ENCODE measurements around the gene RNF19B. TPM values are rescaled to one million over a fixed set of nuclear protein-coding genes. Genes with fewer than 3 reads are reported as not detected.

Gene RNF19B
- total RNA-seq, 2 donors from 2014 or later, result 7.5 to 19.8 TPM

DNA sequence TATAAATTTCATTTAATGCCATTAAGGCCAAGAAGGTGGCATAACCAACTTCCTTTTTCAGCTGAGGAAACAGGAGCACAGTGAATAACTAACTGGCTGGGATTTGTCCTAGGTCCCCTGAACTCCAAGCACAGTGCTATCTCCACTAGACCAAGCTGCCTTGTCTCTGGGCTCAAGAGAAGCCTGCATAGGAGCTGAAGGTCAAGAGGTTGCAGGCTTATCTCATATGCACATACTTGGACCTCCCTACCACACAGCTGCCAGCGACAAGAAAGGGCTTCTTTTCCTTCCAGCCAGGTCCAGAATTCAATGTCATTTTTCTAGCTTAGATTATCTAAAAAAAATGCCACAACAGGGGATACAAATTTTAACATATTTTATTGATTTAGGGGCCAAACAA is 45.0 kb upstream of the RNF19B start:
- TF ChIP-seq POLR2A (IDR thresholded peaks at IDR 0.05) (no peak), CTCF (IDR thresholded peaks at IDR 0.05) (no peak)
- peaks cover 78% of the 10 kb centered on the region for H3K4me1 ChIP-seq
- H3K27me3 ChIP-seq, result no peaks in the 10 kb centered on the region
- peak overlapping the region in 3 of 4 donors; percentile 25 to 51 (median 48) for H3K27ac ChIP-seq
- DNase-seq, result no peak
- H3K9me3 ChIP-seq, result no peaks in the 10 kb centered on the region
- H3K4me3 ChIP-seq, result no peak overlapping the region
- no peak for ATAC-seq
- peaks cover 0 to 12% of the 10 kb centered on the region in 2 donors for H3K36me3 ChIP-seq (replicated peaks in 1 of 2; ENCODE audit: insufficient read depth in 1 of 2, low read depth in 2 of 2)
- intact Hi-C loops (cut with DNase I), result no loop called here
- 0% methylated on average over 1 of the region's 1 CpG for WGBS, 2 donors

DNA sequence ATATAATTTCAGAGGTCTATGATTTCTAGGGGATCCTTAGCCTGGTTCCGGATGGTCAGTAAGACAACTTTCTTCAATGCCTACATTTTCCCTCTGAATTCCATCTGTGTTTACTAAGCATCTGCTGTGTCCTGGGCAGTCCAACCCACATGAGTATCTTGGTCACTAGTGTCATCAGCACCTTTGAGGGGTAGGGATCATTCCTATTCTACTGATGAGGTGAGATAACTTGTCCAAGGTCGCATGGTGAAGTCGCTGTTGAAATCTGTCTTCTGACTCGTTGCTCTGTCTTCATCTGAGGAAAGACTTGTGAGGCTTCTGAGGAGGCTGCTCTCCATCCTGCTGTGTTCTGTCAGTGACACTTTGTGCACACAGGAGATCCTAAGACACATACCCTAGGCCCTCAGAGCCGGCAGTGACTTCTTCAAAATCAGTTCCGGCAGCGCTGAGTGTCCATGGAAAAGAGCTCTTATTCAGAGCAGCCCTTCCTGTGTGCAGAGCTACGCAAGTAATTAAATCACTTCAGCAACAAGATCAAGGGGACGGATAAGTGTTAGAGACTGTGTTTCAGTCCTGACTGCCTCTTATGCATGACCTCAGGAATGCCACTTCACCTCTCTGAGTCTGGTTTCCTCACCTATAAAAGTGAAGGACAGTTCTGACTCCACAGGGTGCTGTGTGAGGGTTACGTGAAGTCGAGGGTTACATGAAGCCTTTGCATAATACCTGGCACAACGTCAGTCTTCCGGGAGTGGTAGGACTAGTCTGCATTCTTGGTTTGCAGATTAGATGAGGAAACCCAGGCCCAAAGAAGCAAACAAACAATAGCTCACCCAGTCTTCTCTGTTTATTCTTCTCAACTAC is 43.7 kb upstream of the RNF19B start:
- H3K27me3 ChIP-seq, result no peaks in the 10 kb centered on the region
- intact Hi-C loops (cut with DNase I), result no loop called here
- ATAC-seq (peak; percentile 74), DNase-seq (peak; percentile 62 to 87 (median 77))
- TF ChIP-seq CTCF (IDR thresholded peaks at IDR 0.05) (no peak), POLR2A (IDR thresholded peaks at IDR 0.05) (peak in 1 of 3 donors; percentile 10)
- peaks cover 0 to 3% of the 10 kb centered on the region in 2 donors for H3K36me3 ChIP-seq (replicated peaks in 1 of 2; ENCODE audit: insufficient read depth in 1 of 2, low read depth in 2 of 2)
- H3K27ac ChIP-seq, result peak overlapping the region; percentile 6 to 51 (median 44)
- H3K4me1 ChIP-seq, result peaks cover 78% of the 10 kb centered on the region
- WGBS, 2 donors, result 55 to 66% methylated on average over 10 to 13 of the region's 13 CpGs
- H3K4me3 ChIP-seq, result no peak overlapping the region
- H3K9me3 ChIP-seq, result no peaks in the 10 kb centered on the region

DNA sequence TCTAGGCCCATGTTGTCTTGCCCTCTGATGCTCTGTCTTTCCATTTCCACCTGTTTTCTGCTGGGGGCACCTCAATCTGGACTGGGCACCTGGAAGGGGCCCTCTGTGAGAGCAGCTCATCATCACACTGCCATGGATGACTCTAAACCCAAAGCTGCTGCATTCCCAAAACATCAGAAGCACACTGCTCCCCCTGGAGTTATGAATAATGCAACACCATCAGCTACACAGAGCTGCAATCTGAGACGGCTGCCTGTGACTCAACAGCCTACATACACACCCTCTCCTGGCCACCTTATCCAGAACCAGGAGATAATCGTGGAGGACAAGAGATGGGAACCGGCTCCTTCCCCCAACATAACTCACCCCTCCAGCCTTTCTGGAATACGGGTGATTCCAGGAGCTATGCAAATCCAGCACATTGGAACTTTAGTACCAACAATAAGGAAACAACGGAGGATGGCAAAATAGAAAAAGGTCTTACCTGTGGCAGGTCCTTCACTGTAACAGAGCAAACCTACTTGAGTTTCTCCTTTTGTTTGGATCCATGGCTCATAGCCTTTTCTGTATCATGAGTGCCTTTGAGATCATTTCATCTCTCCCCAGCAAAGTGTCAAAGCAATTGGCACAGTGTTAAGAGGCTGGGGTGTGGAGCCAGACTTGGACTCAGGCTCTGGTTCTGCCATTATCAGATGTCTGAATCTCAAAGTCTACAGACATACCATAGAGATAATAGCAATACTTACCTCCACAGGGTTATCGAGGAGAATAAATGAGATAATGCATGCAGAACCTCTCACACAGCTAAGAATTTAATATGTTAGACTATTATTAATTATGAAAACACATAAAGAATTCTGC is 42.8 kb upstream of the RNF19B start:
- WGBS, 2 donors, result 52 to 53% methylated on average over 6 of the region's 6 CpGs
- H3K27me3 ChIP-seq, result no peaks in the 10 kb centered on the region
- ATAC-seq (no peak), DNase-seq (peak in 2 of 4 donors; percentile 48 to 62)
- intact Hi-C loops (cut with DNase I), result no loop called here
- no peak overlapping the region for H3K4me3 ChIP-seq
- TF ChIP-seq POLR2A (IDR thresholded peaks at IDR 0.05) (no peak), CTCF (IDR thresholded peaks at IDR 0.05) (peak in 3 of 7 experiments; percentile 29 to 44 (median 36))
- H3K9me3 ChIP-seq, result no peaks in the 10 kb centered on the region
- no peaks in the 10 kb centered on the region for H3K36me3 ChIP-seq (replicated peaks in 1 of 2; ENCODE audit: insufficient read depth in 1 of 2, low read depth in 2 of 2)
- H3K27ac ChIP-seq, result no peak overlapping the region
- peaks cover 73% of the 10 kb centered on the region for H3K4me1 ChIP-seq

DNA sequence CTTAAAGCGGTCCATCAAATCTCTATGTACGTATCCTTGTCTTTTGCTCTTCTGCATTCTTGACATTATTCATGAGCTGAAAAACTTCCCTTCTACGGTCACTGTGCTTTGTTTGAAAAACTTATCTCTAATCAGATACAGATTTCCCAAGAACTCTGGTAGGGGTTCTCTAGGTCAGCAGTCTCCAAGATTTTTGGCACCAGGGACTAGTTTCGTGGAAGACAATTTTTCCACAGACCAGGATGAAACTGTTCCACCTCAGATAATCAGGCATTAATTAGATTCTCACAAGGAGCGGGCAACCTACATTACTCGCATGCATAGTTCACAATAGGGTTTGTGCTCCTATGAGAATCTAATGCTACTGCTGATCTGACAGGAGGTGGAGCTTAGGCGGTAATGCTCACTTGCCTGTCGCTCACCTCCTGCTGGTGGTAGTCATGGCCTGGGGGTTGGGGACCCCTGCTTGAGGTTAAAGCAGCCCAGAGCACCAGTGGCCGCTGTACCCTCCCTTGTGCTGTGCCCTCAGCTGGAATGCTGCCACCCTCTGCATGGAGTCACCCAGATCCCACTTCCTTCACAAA is 41.3 kb upstream of the RNF19B start:
- intact Hi-C loops (cut with DNase I), result no loop called here
- 23 to 41% methylated on average over 7 to 9 of the region's 9 CpGs for WGBS, 2 donors

More for the DNA sequence above, 41.3 kb upstream of the RNF19B start:
- H3K4me1 ChIP-seq, result peaks cover 59% of the 10 kb centered on the region
- peak overlapping the region in 2 of 4 donors; percentile 22 to 28 for H3K27ac ChIP-seq
- H3K4me3 ChIP-seq, result no peak overlapping the region
- no peak for ATAC-seq
- H3K27me3 ChIP-seq, result no peaks in the 10 kb centered on the region
- H3K36me3 ChIP-seq (replicated peaks in 1 of 2; ENCODE audit: insufficient read depth in 1 of 2, low read depth in 2 of 2), result no peaks in the 10 kb centered on the region
- H3K9me3 ChIP-seq, result no peaks in the 10 kb centered on the region
- TF ChIP-seq CTCF (IDR thresholded peaks at IDR 0.05) (peak in 1 of 7 experiments; percentile 8), POLR2A (IDR thresholded peaks at IDR 0.05) (no peak)
- peak in 3 of 4 donors; percentile 23 to 53 (median 25) for DNase-seq

All from body of pancreas (tissue), 4 donors.